Trophoblast cell (in vitro differentiated cells and primary cell): ENCODE data around the gene PRRC2C.

Source experiments
- DNase-seq, 2 donors: peaks; one replicate each; pipeline ENCODE4 v3.0.0-alpha.2; 2016
- H2AFZ ChIP-seq: 2 replicates; pipeline ENCODE4 v1.6.1; 2013; ENCODE audit warnings: low read length, moderate library complexity, mild to moderate bottlenecking; ENCODE audit not compliant: insufficient read depth, poor library complexity
- H2AK5ac ChIP-seq: 2 replicates; pipeline ENCODE4 v1.6.1; 2013; ENCODE audit warnings: mild to moderate bottlenecking, low read length
- H2BK120ac ChIP-seq: 2 replicates; pipeline ENCODE4 v1.6.1; 2013; ENCODE audit warnings: low read length, mild to moderate bottlenecking, moderate library complexity; ENCODE audit not compliant: insufficient read depth, poor library complexity
- H2BK12ac ChIP-seq: 2 replicates; pipeline ENCODE4 v1.6.1; 2013; ENCODE audit warnings: mild to moderate bottlenecking, low read length, moderate library complexity
- H2BK5ac ChIP-seq: 2 replicates; pipeline ENCODE4 v1.6.1; 2013; ENCODE audit warnings: low read length, low read depth, moderate library complexity, mild to moderate bottlenecking; ENCODE audit not compliant: poor library complexity
- H3K14ac ChIP-seq: 2 replicates; pipeline ENCODE4 v1.6.1; 2013; ENCODE audit warnings: mild to moderate bottlenecking, low read length
- H3K18ac ChIP-seq: 2 replicates; pipeline ENCODE4 v1.6.1; 2013; ENCODE audit warnings: mild to moderate bottlenecking, low read length
- H3K23ac ChIP-seq: 2 replicates; pipeline ENCODE4 v1.6.1; 2013; ENCODE audit warnings: low read length
- H3K27ac ChIP-seq: 2 replicates; pipeline ENCODE4 v1.5.1; 2013; ENCODE audit warnings: low read depth, mild to moderate bottlenecking, inconsistent platforms, low read length, moderate library complexity
- H3K27me3 ChIP-seq: 2 replicates; pipeline ENCODE4 v1.6.1; 2013; ENCODE audit warnings: inconsistent platforms, mild to moderate bottlenecking, low read length, moderate library complexity; ENCODE audit not compliant: insufficient read depth
- H3K36me3 ChIP-seq, 2 experiments: 1 replicate in 1 of 2; 2 replicates in 1 of 2; pipeline ENCODE4 v1.6.1; 2013; ENCODE audit warnings: low read length in 2 of 2, mild to moderate bottlenecking in 2 of 2, moderate library complexity in 1 of 2; ENCODE audit not compliant: insufficient read depth in 2 of 2, control insufficient read depth in 1 of 2
- H3K4ac ChIP-seq: 2 replicates; pipeline ENCODE4 v1.6.1; 2013; ENCODE audit warnings: low read depth, mild to moderate bottlenecking, low read length, moderate library complexity
- H3K4me1 ChIP-seq, 2 experiments: 1 replicate in 1 of 2; 2 replicates in 1 of 2; pipeline ENCODE4 v1.6.1; 2013; ENCODE audit warnings: low read length in 2 of 2, mild to moderate bottlenecking in 2 of 2, moderate library complexity in 1 of 2; ENCODE audit not compliant: insufficient read depth in 2 of 2, control insufficient read depth in 1 of 2
- H3K4me2 ChIP-seq: 2 replicates; pipeline ENCODE4 v1.6.1; 2013; ENCODE audit warnings: inconsistent platforms, mild to moderate bottlenecking, low read length, moderate library complexity
- H3K4me3 ChIP-seq: 2 replicates; pipeline ENCODE4 v1.5.1; 2013; ENCODE audit warnings: mild to moderate bottlenecking, low read depth, low read length, inconsistent platforms
- H3K79me1 ChIP-seq: one replicate; pipeline ENCODE4 v1.6.1; 2013; ENCODE audit warnings: low read length
- H3K79me2 ChIP-seq: 2 replicates; pipeline ENCODE4 v1.6.1; 2013; ENCODE audit warnings: low read length, mild to moderate bottlenecking; ENCODE audit not compliant: control insufficient read depth, insufficient read depth, poor library complexity
- H3K9ac ChIP-seq: 2 replicates; pipeline ENCODE4 v1.6.1; 2013; ENCODE audit warnings: mild to moderate bottlenecking, low read length
- H3K9me3 ChIP-seq: 2 replicates; pipeline ENCODE4 v1.6.1; 2013; ENCODE audit warnings: low read depth, mild to moderate bottlenecking, control low read depth, inconsistent platforms, low read length; ENCODE audit not compliant: insufficient read depth
- H4K12ac ChIP-seq: 2 replicates; pipeline ENCODE4 v1.6.1; 2013; ENCODE audit warnings: low read depth, mild to moderate bottlenecking, low read length, moderate library complexity
- H4K8ac ChIP-seq: 2 replicates; pipeline ENCODE4 v1.6.1; 2013; ENCODE audit warnings: low read depth, mild to moderate bottlenecking, low read length, moderate library complexity
- H4K91ac ChIP-seq: one replicate; pipeline ENCODE4 v1.6.1; 2013; ENCODE audit warnings: low read depth, mild to moderate bottlenecking, low read length, moderate library complexity
- WGBS: extraction: QIAGEN DNeasy Blood & Tissue Kit; methylation state at CpG from one replicate; pipeline ENCODE4 v1.1.7; 2013; ENCODE audit warnings: missing lambda C conversion rate; ENCODE audit not compliant: insufficient read length, insufficient coverage; ENCODE audit errors: extremely low coverage; 5-methylcytosine and 5-hydroxymethylcytosine counted together

PRRC2C gene

GRCh38 chr1:171515299-171515698 is 30.0 kb downstream of the PRRC2C start:
- H3K18ac ChIP-seq = no peak overlapping the region
- DNase-seq = no peak
- WGBS = no CpG with 5 or more reads among the region's 1 CpG

GRCh38 chr1:171515741-171516140 is 30.4 kb downstream of the PRRC2C start:
- no peaks in the 10 kb centered on the region for H3K79me1 ChIP-seq
- no peak overlapping the region for H2BK5ac ChIP-seq
- no peaks in the 10 kb centered on the region for H3K9me3 ChIP-seq
- no peak overlapping the region for H3K23ac ChIP-seq
- no peak overlapping the region for H2AK5ac ChIP-seq
- no peak overlapping the region for H2BK120ac ChIP-seq
- no peak overlapping the region for H3K14ac ChIP-seq
- no peak overlapping the region for H2AFZ ChIP-seq
- no peak overlapping the region for H3K9ac ChIP-seq
- H3K4me3 ChIP-seq = no peak overlapping the region
- H4K91ac ChIP-seq = no peak overlapping the region
- H3K4me2 ChIP-seq = no peak overlapping the region
- H4K12ac ChIP-seq = no peak overlapping the region
- no peak overlapping the region for H3K4ac ChIP-seq
- peaks cover 14 to 29% of the 10 kb centered on the region in 2 experiments for H3K36me3 ChIP-seq
- H3K18ac ChIP-seq = no peak overlapping the region
- no peak overlapping the region for H4K8ac ChIP-seq
- H2BK12ac ChIP-seq = no peak overlapping the region
- no peaks in the 10 kb centered on the region for H3K27me3 ChIP-seq
- no CpG with 5 or more reads among the region's 4 CpGs for WGBS
- DNase-seq = no peak
- H3K79me2 ChIP-seq = peaks cover 1% of the 10 kb centered on the region
- no peak overlapping the region for H3K27ac ChIP-seq
- no peaks in the 10 kb centered on the region for H3K4me1 ChIP-seq

More at GRCh38 chr1:171515299-171515698, 30.0 kb downstream of the PRRC2C start:
- Histone ChIP-seq H3K9me3 (no peaks in the 10 kb centered on the region), H3K14ac (no peak overlapping the region), H3K9ac (no peak overlapping the region), H4K12ac (no peak overlapping the region), H3K27ac (no peak overlapping the region), H3K4ac (no peak overlapping the region), H3K4me1 (no peaks in the 10 kb centered on the region), H3K36me3 (peaks cover 13 to 29% of the 10 kb centered on the region in 2 experiments), H3K4me3 (no peak overlapping the region), H3K79me1 (no peaks in the 10 kb centered on the region), H2AFZ (no peak overlapping the region), H3K23ac (no peak overlapping the region), H2AK5ac (no peak overlapping the region), H4K91ac (no peak overlapping the region), H3K4me2 (no peak overlapping the region), H3K79me2 (peaks cover 1% of the 10 kb centered on the region), H2BK120ac (no peak overlapping the region), H2BK12ac (no peak overlapping the region), H2BK5ac (no peak overlapping the region), H3K27me3 (no peaks in the 10 kb centered on the region), H4K8ac (no peak overlapping the region)

- WGBS = no CpG with 5 or more reads among the region's 2 CpGs
These were observed 36.2 kb downstream of the PRRC2C start for GRCh38 chr1:171521567-171521966.

GRCh38 chr1:171530676-171531075 is 45.3 kb downstream of the PRRC2C start:
- Histone ChIP-seq H3K9me3 (no peaks in the 10 kb centered on the region), H3K27ac (no peak overlapping the region)

More at GRCh38 chr1:171521567-171521966, 36.2 kb downstream of the PRRC2C start:
- Histone ChIP-seq H3K79me2 (no peaks in the 10 kb centered on the region), H3K14ac (no peak overlapping the region), H3K27me3 (no peaks in the 10 kb centered on the region), H2BK5ac (no peak overlapping the region), H3K4me1 (no peaks in the 10 kb centered on the region), H4K12ac (no peak overlapping the region), H3K4me2 (no peak overlapping the region), H3K36me3 (peaks cover 25 to 39% of the 10 kb centered on the region in 2 experiments), H2AK5ac (no peak overlapping the region), H3K4ac (no peak overlapping the region), H3K27ac (no peak overlapping the region), H3K9ac (no peak overlapping the region), H2AFZ (no peak overlapping the region), H3K23ac (no peak overlapping the region), H3K79me1 (no peaks in the 10 kb centered on the region), H3K18ac (no peak overlapping the region), H3K9me3 (no peaks in the 10 kb centered on the region), H4K91ac (no peak overlapping the region), H2BK12ac (no peak overlapping the region), H2BK120ac (no peak overlapping the region), H4K8ac (no peak overlapping the region), H3K4me3 (no peak overlapping the region)
- no peak for DNase-seq

More at GRCh38 chr1:171530676-171531075, 45.3 kb downstream of the PRRC2C start:
- Histone ChIP-seq H2BK5ac (no peak overlapping the region), H3K4me3 (no peak overlapping the region), H2AK5ac (no peak overlapping the region), H3K4me1 (no peaks in the 10 kb centered on the region), H2BK120ac (no peak overlapping the region), H3K9ac (no peak overlapping the region), H3K23ac (no peak overlapping the region), H3K18ac (no peak overlapping the region), H3K4me2 (no peak overlapping the region), H3K79me2 (no peaks in the 10 kb centered on the region), H3K4ac (no peak overlapping the region), H3K36me3 (peaks cover 34 to 39% of the 10 kb centered on the region in 2 experiments), H4K12ac (no peak overlapping the region), H4K8ac (no peak overlapping the region), H3K14ac (no peak overlapping the region), H2BK12ac (no peak overlapping the region), H3K79me1 (no peaks in the 10 kb centered on the region), H2AFZ (no peak overlapping the region), H4K91ac (no peak overlapping the region), H3K27me3 (no peaks in the 10 kb centered on the region)
- WGBS = no CpG with 5 or more reads among the region's 3 CpGs
- no peak for DNase-seq
